ENCODE data around the gene SBNO2.
A peak's percentile ranks its signal among the peaks of the same experiment; 100 is the strongest.

Gene SBNO2

DNA sequence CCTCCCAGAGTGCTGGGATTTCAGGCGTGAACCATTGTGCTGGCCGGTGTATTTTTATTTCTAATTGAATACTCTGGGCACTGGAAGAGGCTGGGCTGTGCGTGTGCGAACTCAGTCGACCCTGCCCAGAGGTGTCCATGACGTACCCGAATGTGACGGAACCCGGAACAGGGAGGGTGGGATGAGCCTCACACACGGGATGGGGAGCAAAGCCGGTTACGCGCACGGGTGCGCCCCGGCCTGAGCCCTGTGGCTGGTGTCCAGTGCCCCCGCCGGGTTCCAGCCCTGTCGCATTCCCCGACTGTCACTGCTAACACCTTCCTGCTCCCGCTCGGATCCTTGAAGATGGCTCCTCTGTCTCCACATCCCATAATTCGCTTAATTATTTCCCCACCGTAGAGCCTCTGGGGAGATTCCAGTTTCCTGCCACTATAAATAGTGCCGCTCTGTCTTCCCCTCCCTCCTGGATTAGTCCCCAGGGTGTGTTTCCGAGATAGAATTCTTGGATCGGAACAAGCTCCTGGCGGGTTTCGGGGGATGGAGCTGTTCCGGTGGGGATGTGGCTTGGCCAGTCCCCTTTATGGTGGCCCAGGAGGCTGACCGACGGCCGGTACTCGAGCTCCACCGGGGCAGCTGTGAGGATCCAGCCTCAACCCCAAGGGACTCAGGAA is 22.0 kb downstream of the SBNO2 start:
- no peak for DNase-seq

GRCh38 chr19:1151037-1151724 is 22.9 kb downstream of the SBNO2 start:
- DNase-seq = no peak

- no peak for DNase-seq
Measured at GRCh38 chr19:1150333-1151036, 23.6 kb downstream of the SBNO2 start.

- no peak for DNase-seq
Measured at GRCh38 chr19:1149259-1150045, 24.6 kb downstream of the SBNO2 start.

- no peak for DNase-seq
Measured at GRCh38 chr19:1147934-1148549, 26.0 kb downstream of the SBNO2 start.

- DNase-seq = no peak
Measured at GRCh38 chr19:1146858-1147780, 26.9 kb downstream of the SBNO2 start.

- DNase-seq = no peak
Measured at GRCh38 chr19:1146412-1146699, 27.7 kb downstream of the SBNO2 start.

- no peak for DNase-seq
Measured at GRCh38 chr19:1145635-1146411, 28.2 kb downstream of the SBNO2 start.

GRCh38 chr19:1144741-1145140 is 29.3 kb downstream of the SBNO2 start:
- DNase-seq = no peak

DNA sequence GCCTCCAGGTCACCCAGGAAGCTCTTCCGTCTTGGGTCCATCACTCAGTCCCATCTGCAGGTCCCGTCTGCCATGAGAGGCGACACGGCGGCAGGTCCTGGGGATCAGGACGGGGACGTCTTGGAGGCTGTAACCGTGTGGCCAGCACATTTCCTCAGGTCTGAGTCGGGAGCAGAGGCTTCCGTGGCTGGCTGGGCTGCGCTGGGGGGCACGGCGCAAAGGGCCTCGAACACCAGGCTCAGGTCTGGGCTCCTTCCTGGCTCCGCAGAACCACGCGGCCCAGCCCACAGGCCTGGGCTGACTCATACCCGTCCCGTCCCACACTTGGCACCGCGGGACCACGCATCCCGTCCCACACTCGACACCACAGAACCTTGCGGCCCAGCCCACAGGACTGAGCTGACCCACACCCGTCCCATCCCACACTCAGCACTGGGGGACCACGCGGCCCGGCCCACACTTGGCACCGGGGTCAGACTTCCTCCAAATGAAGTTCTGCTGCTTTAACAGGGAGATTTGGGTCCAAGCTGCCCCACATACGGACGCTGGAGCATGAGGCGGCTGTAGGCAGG is 30.2 kb downstream of the SBNO2 start:
- no peak for DNase-seq

GRCh38 chr19:1141944-1142343 is 32.1 kb downstream of the SBNO2 start:
- no peak for DNase-seq

DNA sequence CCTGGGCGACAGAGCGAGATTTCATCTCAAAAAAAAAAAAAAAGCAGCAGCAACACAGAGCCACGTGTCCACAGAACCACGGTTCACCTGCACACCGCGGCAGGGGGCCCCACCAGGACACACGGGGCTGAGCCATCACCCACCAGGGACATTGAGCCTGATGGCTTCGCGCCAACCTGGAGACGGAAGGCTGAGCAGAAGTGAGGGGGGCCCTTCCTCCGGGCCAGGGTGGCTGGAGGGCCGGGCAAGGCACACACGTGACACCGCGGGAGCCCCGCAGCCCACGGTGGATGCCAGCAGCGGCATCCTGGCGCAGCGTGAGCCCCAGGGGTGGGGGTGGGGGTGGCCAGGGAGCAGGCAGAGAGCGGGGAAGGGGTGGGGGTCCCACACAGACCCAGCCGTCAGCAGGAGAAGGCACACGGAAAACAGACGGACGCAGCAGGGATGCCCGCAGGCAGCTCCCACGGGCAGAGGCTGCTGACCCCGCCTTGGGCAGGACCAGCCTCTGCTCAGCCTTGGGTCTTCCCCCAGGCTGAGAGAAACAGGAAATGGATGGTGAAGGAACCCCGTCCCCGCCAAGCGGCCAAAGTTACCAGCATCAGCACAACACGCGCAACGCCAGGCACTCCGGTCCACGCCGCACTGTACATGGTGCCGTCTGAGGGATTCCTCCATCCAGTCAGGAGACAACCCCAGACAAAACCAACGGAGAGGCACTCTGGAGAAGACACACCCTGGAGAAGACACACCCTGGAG is 33.6 kb downstream of the SBNO2 start:
- DNase-seq = no peak

GRCh38 chr19:1139126-1139525 is 34.9 kb downstream of the SBNO2 start:
- DNase-seq = no peak

- DNase-seq = no peak
Measured at GRCh38 chr19:1138121-1138520, 35.9 kb downstream of the SBNO2 start.

- no peak for DNase-seq
Measured at GRCh38 chr19:1136621-1137317, 37.3 kb downstream of the SBNO2 start.

- DNase-seq = no peak
Measured at GRCh38 chr19:1136201-1136600, 37.9 kb downstream of the SBNO2 start.

- DNase-seq = no peak
Measured at GRCh38 chr19:1135454-1135853, 38.6 kb downstream of the SBNO2 start.

DNA sequence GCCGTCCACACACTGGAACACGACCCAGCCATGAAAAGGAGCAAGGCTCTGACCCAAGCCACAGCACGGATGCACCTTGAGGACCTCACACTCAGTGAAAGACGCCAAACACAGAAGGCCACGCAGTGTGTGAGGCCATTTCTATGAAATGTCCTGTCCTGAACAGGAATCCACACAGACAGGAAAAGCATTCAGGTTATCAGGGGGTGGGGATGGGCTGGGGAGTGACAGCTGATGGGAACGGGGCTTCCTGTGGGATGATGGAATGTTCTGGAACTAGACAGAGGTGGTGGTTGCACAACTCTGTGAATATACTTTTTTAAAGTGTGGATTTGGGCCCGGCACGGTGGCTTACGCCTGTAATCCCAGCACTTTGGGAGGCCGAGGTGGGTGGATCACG is 39.6 kb downstream of the SBNO2 start:
- no peak for DNase-seq

GRCh38 chr19:1133471-1133929 is 40.6 kb downstream of the SBNO2 start:
- peak; percentile 92 for DNase-seq

All from activated CD4-positive, alpha-beta T cell treated with anti-CD3 and anti-CD28 coated beads, Interleukin-2, Interleukin-6, amounts not matched to agents 100 ng/mL and 50 ng/mL, durations not matched to agents 16 hours and 8 hours (primary cell).